GM18526 (cell line): Measurements from ENCODE around the gene SMYD3.

Source experiments
- POLR2A ChIP-seq: IDR thresholded peaks from 3 replicates; pipeline ENCODE4 v1.6.1; 2011; ENCODE audit not compliant: insufficient read length; ENCODE audit errors: extremely low read depth

The SMYD3 gene

DNA sequence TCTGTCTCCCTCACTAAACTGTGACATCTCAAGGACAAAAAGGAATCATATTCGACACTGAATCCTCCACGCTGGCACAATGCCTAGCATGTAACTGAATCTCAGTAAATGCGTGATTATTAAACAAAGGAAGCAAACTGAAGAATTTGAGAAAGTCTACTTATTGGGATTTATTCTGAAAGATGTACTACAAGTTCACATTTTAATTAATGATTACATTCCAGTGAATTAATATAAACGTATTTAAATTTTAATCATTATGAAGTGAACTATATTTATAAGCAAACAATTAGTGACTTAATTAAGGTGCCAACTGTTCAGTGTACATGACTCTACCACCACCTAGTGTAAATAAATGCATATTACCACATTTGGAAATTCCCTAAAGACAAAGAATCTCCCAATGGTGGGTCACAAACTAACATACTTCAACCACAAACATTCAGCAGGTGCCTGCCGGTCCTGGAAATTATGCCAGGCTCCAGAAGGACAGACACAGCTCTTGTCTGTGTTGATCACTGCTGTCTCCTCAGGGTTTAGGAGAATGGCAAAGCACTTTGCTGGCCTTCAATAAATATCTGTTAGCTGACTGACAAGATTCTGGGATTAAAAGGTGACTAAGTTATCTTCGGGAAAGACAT lies 56.3 kb downstream of the SMYD3 start:
- no peak for TF ChIP-seq POLR2A

DNA sequence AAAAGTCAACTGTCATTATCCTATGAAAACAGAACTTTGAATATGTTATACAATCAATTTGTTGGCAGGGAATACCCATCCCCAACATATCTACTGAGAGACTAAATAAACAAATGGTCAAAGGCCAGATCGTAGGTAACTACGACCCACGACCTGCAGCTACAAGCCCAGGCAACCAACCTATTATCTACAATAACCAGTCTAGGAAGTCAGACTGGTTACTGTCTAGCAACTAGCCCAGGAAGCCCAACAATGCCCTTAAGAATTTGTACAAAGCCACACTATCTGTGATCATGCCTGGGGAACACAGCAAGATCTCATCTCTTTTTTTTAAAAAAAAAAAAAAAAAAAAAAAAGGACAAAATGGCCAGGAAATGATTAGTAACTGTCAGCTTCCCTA lies 58.7 kb downstream of the SMYD3 start:
- TF ChIP-seq POLR2A: no peak

DNA sequence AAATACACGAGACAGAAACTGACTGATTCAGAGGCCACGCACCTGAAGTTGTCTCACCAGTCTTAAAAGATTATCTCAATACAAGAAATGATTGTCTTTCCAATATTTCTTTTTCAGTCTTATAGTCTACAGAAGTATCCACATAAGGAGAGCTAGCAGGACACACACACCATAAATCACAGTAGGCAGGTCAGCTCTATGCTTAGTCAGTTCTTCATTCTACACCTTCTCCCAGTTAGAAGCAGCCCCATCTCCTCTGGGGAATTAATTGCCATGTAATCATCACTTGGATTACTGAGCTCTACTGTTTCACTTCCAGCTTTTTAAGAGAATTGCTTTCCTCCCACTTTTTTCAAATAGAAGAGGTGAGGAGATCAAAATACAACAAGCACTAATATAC lies 59.6 kb downstream of the SMYD3 start:
- TF ChIP-seq POLR2A: no peak

DNA sequence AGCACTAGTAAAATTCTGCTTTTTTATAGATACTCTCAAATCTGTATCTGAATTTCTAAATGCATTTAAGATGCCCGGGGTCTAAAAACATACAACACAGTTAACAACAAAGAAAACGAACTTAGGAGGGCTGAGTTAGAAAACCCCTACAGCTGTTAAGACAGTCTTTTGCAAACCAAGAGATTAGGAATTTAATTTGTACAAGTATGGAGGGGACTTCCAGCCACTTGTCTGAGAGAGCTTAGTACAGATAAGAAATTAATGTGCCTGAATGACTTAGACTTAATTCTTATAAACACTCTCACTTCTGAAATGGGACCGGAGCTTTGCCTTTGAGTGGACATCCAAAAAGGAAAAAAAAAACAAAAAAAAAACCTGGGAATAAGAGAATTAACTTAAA lies 61.6 kb downstream of the SMYD3 start:
- no peak for TF ChIP-seq POLR2A

DNA sequence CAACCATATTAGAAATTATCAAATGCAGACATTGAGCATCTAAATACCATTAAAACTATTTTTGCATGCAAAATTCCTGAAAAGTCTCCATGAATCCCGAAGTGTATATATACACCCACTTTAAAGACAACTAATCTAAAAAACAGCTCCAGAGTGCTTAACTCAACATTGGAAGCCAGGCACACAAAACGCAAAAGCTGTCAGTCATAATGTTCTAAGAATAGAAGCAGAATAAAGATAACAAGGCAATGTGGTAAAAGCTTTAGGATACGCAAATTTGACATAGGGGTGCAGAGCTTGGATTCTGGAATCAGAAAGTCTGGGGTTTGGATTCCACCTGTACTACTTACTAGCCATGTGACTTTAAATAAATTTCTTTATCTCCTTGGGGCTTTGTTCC lies 62.5 kb downstream of the SMYD3 start:
- TF ChIP-seq POLR2A: no peak

DNA sequence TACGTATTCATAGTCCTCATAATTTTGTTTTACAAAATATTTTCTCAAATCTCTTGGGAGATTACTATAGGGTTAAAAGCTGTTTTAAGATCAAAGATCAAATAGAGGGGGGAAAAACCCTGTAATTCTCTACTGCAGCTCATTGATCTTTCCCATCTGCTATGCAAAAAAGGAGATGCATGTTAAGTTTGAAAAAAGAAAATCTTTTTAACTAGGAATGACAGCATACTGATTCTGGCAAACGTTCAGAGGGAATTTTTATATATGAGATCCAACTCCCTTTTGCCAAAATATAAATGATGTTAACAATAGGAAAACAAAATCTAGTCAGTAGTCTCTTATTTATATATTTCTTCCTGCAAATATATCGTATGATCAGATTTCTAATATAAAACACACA lies 69.1 kb downstream of the SMYD3 start:
- TF ChIP-seq POLR2A: no peak

DNA sequence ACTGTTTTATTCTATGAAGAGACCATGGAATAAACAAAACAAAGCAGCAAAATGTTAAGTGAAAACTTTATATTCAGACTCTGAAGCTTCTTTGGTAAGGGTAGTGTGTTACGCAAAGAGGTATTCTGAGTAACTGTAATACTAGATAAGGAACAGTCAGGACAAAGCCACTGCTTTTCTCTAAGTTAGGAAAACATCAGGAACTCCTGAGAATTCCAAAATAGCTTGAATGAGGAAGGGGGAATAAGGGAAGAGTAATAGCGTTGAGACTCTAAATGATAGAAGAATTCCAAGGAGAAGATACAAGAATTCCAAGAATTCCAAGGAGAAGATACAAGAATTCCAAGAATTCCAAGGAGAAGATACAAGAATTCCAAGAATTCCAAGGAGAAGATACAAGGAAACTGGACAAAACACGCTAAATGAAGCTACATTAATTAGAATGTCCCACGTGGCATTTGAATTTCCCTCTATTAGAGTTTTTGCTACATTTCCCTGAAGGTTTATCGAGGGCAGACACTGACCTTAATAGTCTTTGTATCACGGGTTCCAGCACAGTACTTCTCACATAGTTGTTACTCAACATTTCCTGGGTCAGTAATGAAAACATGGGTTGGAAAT lies 71.5 kb downstream of the SMYD3 start:
- TF ChIP-seq POLR2A: no peak

DNA sequence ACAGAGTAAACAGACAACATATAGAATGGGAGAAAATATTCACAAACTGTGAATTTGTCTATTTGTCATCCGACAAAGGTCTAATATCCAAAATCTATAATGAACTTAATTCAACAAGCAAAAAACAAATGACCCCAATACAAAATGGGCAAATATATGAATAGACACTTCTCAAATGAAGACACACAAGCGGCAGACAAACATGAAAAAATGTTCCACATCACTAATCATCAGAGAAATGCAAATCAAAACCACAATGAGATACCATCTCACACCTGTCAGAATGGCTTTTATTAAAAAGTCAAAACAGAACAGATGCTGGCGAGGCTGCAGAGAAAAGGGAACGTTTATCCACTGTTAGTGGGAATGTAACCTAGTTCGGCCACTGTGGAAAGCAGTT lies 72.7 kb downstream of the SMYD3 start:
- TF ChIP-seq POLR2A: no peak

DNA sequence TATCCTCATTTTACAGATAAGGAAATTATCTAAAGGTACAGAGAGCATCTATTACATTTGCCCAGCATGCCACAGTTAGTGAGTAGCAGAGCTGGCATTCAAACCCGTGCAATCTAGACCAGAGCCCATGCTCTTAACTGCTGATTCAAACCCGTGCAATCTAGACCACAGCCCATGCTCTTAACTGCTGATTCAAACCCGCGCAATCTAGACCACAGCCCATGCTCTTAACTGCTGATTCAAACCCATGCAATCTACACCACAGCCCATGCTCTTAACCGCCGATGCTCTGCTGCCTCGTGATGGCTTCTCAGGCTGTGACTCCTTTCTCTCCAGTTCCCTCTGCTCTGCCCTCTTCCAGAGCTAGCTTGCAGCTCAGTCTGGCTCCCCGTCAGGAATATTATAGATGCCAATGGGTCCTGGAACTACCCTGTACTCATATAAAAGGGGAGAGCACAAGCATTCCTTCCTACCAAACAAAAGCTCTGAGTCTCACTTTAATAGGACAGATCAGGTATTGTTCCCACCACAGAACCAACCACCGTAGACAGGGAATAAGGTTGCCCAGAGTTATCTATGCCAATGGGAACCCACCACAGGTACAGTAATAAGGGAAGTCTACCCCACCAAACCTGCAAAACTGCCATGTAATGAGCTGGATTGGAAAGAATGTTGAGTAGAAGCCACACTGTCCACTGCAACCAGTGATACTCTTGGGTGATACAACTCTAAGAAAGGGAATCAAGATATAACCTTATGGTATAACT lies 78.4 kb downstream of the SMYD3 start:
- no peak for TF ChIP-seq POLR2A

DNA sequence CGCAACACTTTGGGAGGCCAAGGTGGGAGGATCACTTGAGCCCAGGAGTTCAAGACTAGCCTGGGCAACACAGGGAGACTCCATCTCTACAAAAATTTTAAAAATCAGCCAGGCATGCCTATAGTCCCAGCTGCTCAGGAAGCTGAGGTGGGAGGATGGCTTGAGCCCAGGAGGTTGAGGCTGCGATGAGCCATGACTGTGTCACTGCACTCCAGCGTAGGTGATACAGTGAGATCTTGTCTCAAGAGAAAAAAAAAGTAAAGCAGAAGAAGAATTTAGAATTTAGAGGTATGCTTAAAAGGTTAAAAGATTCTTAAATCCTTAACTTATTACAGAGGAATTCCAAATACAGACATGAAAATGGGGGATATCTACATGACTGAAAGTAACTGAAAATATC lies 79.5 kb downstream of the SMYD3 start:
- no peak for TF ChIP-seq POLR2A

DNA sequence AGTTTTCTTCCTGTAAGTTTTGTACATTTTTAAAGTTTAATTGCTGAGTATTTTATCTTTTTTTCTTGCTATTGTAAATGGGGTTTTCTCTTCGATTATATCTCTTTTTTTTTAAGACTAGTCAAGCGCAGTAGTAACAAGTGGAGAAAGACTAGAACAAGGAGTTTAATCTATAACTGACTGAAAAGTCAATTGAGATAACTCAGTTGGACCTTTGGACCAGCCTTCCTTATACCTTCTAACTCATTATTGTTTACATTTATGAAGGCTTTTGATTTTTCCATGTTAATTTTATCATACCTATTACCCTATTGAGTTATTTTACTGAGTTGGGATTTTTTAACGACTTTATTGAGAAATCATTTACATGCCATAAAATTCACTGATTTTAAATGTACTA lies 81.2 kb downstream of the SMYD3 start:
- no peak for TF ChIP-seq POLR2A

DNA sequence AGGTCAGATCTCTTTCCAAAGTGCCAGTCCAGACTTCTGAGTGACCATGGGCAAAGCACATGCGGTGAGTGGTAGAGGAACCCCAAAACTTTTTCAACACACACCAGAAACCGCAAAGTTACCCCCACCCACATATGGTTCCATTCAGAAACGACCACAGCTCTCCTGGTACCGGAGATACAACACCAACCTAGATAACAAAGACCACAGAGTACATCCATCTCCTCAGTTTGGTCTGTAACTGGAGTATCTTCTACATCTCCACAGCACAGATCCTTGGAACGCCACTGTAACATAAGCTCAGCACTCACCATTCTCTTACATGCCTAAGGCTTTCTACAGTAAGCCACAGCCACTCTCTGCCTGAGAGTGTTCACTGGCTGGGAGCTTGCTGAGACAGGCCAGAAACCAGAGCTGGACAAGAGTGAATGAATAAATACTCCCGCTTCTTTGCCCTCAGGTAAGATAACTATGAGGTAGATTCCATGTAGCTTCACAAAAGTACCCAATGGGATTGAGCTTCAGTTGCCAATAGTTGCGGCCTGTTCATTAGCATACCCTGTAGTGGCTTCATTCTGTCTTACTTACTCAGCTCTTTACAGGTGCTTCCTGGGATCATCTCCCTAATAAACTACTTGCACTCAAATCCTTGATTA lies 81.8 kb downstream of the SMYD3 start:
- no peak for TF ChIP-seq POLR2A

DNA sequence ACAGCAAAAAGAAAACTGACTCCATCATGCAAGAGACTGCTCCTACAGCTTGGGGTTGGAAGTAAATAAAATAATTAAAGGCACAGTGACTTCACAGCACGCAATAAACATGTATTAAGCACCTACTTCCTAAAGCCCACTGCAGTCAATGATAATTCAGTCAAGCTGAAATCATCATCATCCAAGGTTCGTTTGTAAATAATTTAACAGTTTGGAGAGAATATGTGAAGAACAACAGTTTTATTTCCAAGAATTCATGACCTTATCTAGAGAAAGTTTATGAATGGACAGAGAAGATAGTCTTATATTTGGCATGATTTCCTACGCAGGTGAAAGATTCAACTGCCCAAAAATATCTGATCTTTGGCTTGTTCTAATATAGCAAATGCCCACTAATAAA lies 86.8 kb downstream of the SMYD3 start:
- TF ChIP-seq POLR2A: no peak

DNA sequence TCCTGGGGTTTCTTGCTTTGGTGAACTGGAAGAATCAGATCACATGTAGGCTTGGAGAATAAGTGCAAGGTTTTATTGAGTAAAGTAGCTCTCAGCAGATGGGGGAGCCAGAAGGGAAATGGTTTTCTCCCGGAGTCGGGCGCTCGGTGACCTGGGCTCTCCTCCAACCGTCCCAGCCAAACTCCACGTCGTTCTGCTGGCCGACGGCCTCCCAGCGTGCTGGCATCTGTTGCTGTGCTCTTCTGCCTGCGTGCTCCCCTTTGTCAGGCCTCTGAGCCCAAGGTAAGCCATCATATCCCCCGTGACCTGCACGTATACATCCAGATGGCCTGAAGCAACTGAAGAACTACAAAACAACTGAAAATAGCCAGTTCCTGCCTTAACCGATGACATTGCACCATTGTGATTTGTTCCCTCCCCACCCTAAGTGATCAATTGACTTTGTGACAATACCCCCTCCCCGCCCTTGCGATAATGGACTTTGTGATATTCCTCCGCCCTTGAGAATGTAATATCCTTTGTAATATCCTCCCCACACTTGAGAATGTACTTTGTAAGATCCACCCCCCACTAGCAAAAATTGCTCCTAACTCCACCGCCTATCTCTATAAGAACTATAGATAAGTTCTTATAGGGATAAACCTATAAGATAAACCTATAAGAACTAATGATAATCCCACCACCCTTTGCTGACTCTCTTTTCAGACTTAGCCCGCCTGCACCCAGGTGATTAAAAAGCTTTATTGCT lies 88.3 kb downstream of the SMYD3 start:
- no peak for TF ChIP-seq POLR2A
